ENCODE data around the gene NOPCHAP1. TPM values are rescaled to one million over a fixed set of nuclear protein-coding genes. Genes with fewer than 3 reads are reported as not detected.

The NOPCHAP1 gene
- total RNA-seq, 1 experiment from 2014 or later: 33.3 TPM

- DNase-seq (ENCODE audit: unreplicated experiment): no peak
- ChIA-PET CTCF (interaction anchor here (0.6 to 0.7 kb wide), 2 partner anchors 36 to 617 kb away, joined by 3 read pairs; no protein-coding TSS in a partner anchor), POLR2A (interaction anchor here (0.6 kb wide), 1 partner anchor 1277 kb away, joined by 4 read pairs; no protein-coding TSS in a partner anchor)
- H3K9me3 Mint-ChIP-seq (ENCODE audit: unreplicated experiment): no peaks in the 10 kb centered on the region
- no peak overlapping the region for H3K27ac Mint-ChIP-seq (ENCODE audit: low read depth, unreplicated experiment)
- H3K4me3 Mint-ChIP-seq (ENCODE audit: unreplicated experiment): no peak overlapping the region
- H3K36me3 Mint-ChIP-seq (ENCODE audit: insufficient read depth, unreplicated experiment): peaks cover 74% of the 10 kb centered on the region
- no peak for TF ChIP-seq CTCF (IDR thresholded peaks at IDR 0.05; ENCODE audit: unreplicated experiment)
- intact Hi-C loops (cut with micrococcal nuclease): no loop called here
- no peaks in the 10 kb centered on the region for H3K4me1 Mint-ChIP-seq (ENCODE audit: insufficient read depth, unreplicated experiment)
- no peaks in the 10 kb centered on the region for H3K27me3 Mint-ChIP-seq (ENCODE audit: insufficient read depth, unreplicated experiment)
- no TSS peak for BruUV-seq (replicated peaks)
These were observed 38.8 kb downstream of the NOPCHAP1 start for GRCh38 chr12:105024928-105025327.

GRCh38 chr12:105025890-105026289 is 39.8 kb downstream of the NOPCHAP1 start:
- no peaks in the 10 kb centered on the region for H3K27me3 Mint-ChIP-seq (ENCODE audit: insufficient read depth, unreplicated experiment)
- intact Hi-C loops (cut with micrococcal nuclease): no loop called here
- H3K9me3 Mint-ChIP-seq (ENCODE audit: unreplicated experiment): no peaks in the 10 kb centered on the region
- H3K36me3 Mint-ChIP-seq (ENCODE audit: insufficient read depth, unreplicated experiment): peaks cover 70% of the 10 kb centered on the region
- DNase-seq (ENCODE audit: unreplicated experiment): no peak
- BruUV-seq (replicated peaks): no TSS peak
- ChIA-PET POLR2A (interaction anchor here (0.5 to 1.5 kb wide), 3 partner anchors 67 to 1451 kb away, joined by 3 to 4 read pairs (median 4); no protein-coding TSS in a partner anchor), CTCF (interaction anchor here (0.5 kb wide), 1 partner anchor 29 kb away, joined by 3 read pairs; no protein-coding TSS in a partner anchor)
- H3K4me3 Mint-ChIP-seq (ENCODE audit: unreplicated experiment): no peak overlapping the region
- no peak overlapping the region for H3K27ac Mint-ChIP-seq (ENCODE audit: low read depth, unreplicated experiment)
- H3K4me1 Mint-ChIP-seq (ENCODE audit: insufficient read depth, unreplicated experiment): no peaks in the 10 kb centered on the region
- no peak for TF ChIP-seq CTCF (IDR thresholded peaks at IDR 0.05; ENCODE audit: unreplicated experiment)

DNA sequence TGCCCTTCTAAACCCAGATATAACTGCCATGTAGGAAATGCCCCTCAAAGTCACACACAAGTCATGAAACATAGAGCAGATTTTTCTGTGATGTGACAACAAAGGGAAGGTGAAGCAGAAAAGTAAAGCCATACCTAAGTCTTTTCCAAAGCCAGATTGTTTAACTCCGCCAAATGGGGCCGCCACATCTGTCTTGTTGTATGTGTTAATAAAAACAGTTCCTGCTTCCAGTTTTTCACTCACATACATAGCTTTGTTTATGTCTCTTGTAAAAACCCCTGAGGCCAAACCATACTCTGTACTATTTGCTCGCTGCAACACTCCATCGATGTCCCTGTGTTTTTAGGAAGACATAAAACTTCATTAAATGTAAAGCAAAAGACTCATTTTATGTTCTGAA is 40.3 kb downstream of the NOPCHAP1 start:
- Mint-ChIP-seq H3K4me3 (ENCODE audit: unreplicated experiment) (no peak overlapping the region), H3K27me3 (ENCODE audit: insufficient read depth, unreplicated experiment) (no peaks in the 10 kb centered on the region), H3K9me3 (ENCODE audit: unreplicated experiment) (no peaks in the 10 kb centered on the region), H3K4me1 (ENCODE audit: insufficient read depth, unreplicated experiment) (no peaks in the 10 kb centered on the region), H3K36me3 (ENCODE audit: insufficient read depth, unreplicated experiment) (peaks cover 71% of the 10 kb centered on the region), H3K27ac (ENCODE audit: low read depth, unreplicated experiment) (no peak overlapping the region)
- intact Hi-C loops (cut with micrococcal nuclease): no loop called here
- ChIA-PET POLR2A (interaction anchor here (0.7 to 1.5 kb wide), 2 partner anchors 67 to 1059 kb away, joined by 4 read pairs; no protein-coding TSS in a partner anchor), CTCF (interaction anchor here (0.7 to 1.0 kb wide), 2 partner anchors 11 to 13 kb away, joined by 3 to 6 read pairs; no protein-coding TSS in a partner anchor)
- no peak for DNase-seq (ENCODE audit: unreplicated experiment)
- no peak for TF ChIP-seq CTCF (IDR thresholded peaks at IDR 0.05; ENCODE audit: unreplicated experiment)
- BruUV-seq (replicated peaks): no TSS peak

DNA sequence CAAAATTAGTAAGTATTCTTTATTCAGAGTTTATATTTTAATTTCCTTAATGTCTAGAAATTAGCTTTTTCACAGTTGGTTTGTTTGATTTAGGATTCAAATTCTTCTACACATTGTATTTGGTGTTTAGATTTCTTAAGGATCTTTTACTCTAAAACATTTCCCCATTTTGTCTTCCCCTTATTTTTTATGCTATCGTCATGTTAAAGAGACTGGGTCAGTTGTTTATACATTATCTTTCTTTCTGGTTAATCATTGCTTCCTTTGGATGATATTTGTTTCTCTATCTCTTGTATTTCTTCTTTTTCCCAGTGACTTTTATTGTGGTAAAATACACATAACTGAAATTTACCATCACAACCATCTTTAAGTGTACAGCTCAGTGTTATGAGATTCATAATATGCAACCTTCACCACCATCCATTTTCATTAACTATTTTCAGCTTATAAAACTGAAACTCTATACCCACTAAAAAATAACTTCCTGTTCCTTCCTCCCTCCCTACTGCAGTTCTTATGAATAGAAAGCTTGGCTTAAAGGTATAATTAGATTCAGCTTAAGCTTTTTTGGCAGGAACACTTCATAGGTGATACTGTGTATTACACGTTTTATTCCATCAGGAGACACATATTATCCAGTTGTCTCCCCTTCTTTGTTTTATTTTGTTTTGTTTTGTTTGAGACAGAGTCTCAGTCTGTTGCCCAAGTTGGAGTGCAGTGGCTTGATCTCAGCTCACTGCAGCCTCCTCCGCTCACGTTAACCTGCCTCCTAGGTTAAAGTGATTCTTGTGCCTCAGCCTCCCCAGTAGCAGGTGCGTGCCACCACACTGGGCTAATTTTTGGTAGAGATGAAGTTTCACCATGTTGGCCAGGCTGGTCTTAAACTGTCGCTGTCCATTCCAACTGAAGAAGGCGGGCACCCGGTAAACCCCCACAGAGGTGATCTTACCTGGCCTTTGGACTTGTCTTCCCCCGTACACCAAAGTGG is 45.0 kb downstream of the NOPCHAP1 start:
- Mint-ChIP-seq H3K27me3 (ENCODE audit: insufficient read depth, unreplicated experiment) (no peaks in the 10 kb centered on the region), H3K4me3 (ENCODE audit: unreplicated experiment) (no peak overlapping the region), H3K36me3 (ENCODE audit: insufficient read depth, unreplicated experiment) (peaks cover 68% of the 10 kb centered on the region), H3K27ac (ENCODE audit: low read depth, unreplicated experiment) (peak overlapping the region; percentile 13), H3K9me3 (ENCODE audit: unreplicated experiment) (no peaks in the 10 kb centered on the region), H3K4me1 (ENCODE audit: insufficient read depth, unreplicated experiment) (no peaks in the 10 kb centered on the region)
- no peak for TF ChIP-seq CTCF (IDR thresholded peaks at IDR 0.05; ENCODE audit: unreplicated experiment)
- no TSS peak for BruUV-seq (replicated peaks)
- CTCF ChIA-PET: interaction anchor here (0.7 to 0.8 kb wide), 2 partner anchors 12 to 42 kb away, joined by 3 read pairs; no protein-coding TSS in a partner anchor
- DNase-seq (ENCODE audit: unreplicated experiment): no peak
- POLR2A ChIA-PET: interaction anchor here (0.5 to 0.6 kb wide), 3 partner anchors 136 to 626 kb away, joined by 3 to 4 read pairs (median 3); no protein-coding TSS in a partner anchor
- intact Hi-C loops (cut with micrococcal nuclease): no loop called here

Measured in MCF 10A (cell line).